ENCODE results near the gene PLEKHG3. TPM values are rescaled to one million over a fixed set of nuclear protein-coding genes. Genes with fewer than 3 reads are reported as not detected.

PLEKHG3 gene
- total RNA-seq: 0.63 and 2.4 TPM in 2 replicates

GRCh38 chr14:64704143-64704742, at the start of gene PLEKHG3:
Gene PLEKHG3, plus strand, starts transcription at chr14:64704424. Its CDS starts 23,208 bp downstream, at chr14:64727632.

Other genes with a start within 250 kb of the PLEKHG3 start
- under 0.01 and 0.09 TPM in 2 replicates for gene AKAP5, start 238.9 kb upstream of the PLEKHG3 start, total RNA-seq
- gene ZBTB25, start 200.6 kb upstream of the PLEKHG3 start, total RNA-seq: 3.6 and 5.2 TPM in 2 replicates
- gene ZBTB1, start 199.7 kb upstream of the PLEKHG3 start, total RNA-seq: 33.4 and 37.1 TPM in 2 replicates
- gene HSPA2, start 163.7 kb upstream of the PLEKHG3 start, total RNA-seq: 1.8 and 2.5 TPM in 2 replicates
- 0.69 and 0.79 TPM in 2 replicates for gene PPP1R36, start 154.5 kb upstream of the PLEKHG3 start, total RNA-seq
- gene SPTB, start 175.5 kb downstream of the PLEKHG3 start, total RNA-seq: not detected in 2 replicates
- gene CHURC1, start 210.0 kb downstream of the PLEKHG3 start, total RNA-seq: 45.4 and 48.2 TPM in 2 replicates
- not detected in 2 replicates for gene GPX2, start 238.3 kb downstream of the PLEKHG3 start, total RNA-seq

All from bronchial smooth muscle cell (primary cell).